CD14-positive monocyte (primary cell): Measurements from ENCODE around the gene RTCB. TPM values are rescaled to one million over a fixed set of nuclear protein-coding genes. Genes with fewer than 3 reads are reported as not detected.

Experiments
- DNase-seq, 3 donors: peaks; one replicate each; pipeline ENCODE4 v3.0.0-alpha.2; 2011 to 2022
- H2AFZ ChIP-seq: 2 replicates; pipeline ENCODE4 v1.6.0; 2012; ENCODE audit warnings: mild to moderate bottlenecking, low read depth, low read length, inconsistent platforms; ENCODE audit not compliant: insufficient read depth, poor library complexity, severe bottlenecking
- H3K27ac ChIP-seq, 2 donors: 1 replicate in 1 of 2; 2 replicates in 1 of 2; pipeline ENCODE4 v1.5.1; 2012 to 2013; ENCODE audit warnings: low read length in 2 of 2, control low read depth in 1 of 2, inconsistent platforms in 1 of 2, low read depth in 1 of 2, mild to moderate bottlenecking in 1 of 2
- H3K27me3 ChIP-seq, 2 donors: one replicate each; pipeline versions ENCODE4 v1.6.0 to v1.6.1; 2011 to 2013; ENCODE audit warnings: low read length in 2 of 2; ENCODE audit not compliant: control insufficient read depth in 2 of 2, insufficient read depth in 2 of 2
- H3K36me3 ChIP-seq, 2 donors: replicated peaks in 1 of 2; 1 replicate in 1 of 2; 2 replicates in 1 of 2; pipeline versions ENCODE4 v1.5.1 to v1.6.1; 2012 to 2013; ENCODE audit warnings: low read length in 2 of 2, control low read depth in 1 of 2, inconsistent platforms in 1 of 2, mild to moderate bottlenecking in 1 of 2; ENCODE audit not compliant: insufficient read depth in 2 of 2, control insufficient read depth in 1 of 2
- H3K4me1 ChIP-seq, 2 donors: 1 replicate in 1 of 2; 2 replicates in 1 of 2; pipeline versions ENCODE4 v1.5.1 to v1.6.1; 2012 to 2013; ENCODE audit warnings: low read length in 2 of 2, control low read depth in 1 of 2, inconsistent platforms in 1 of 2, mild to moderate bottlenecking in 1 of 2, moderate library complexity in 1 of 2; ENCODE audit not compliant: insufficient read depth in 2 of 2, control insufficient read depth in 1 of 2
- H3K4me2 ChIP-seq: replicated peaks from 2 replicates; pipeline ENCODE3; 2012; ENCODE audit warnings: low read length, moderate library complexity, mild to moderate bottlenecking; ENCODE audit not compliant: poor library complexity, severe bottlenecking; ENCODE audit errors: extremely low read depth
- H3K4me3 ChIP-seq, 3 experiments: fragments of 200-600 bp in 1 of 3; sonication (generic) in 1 of 3; replicated peaks in 1 of 3; 1 replicate in 2 of 3; 2 replicates in 1 of 3; pipeline ENCODE4 v1.5.1; 2011 to 2013; ENCODE audit warnings: low read length in 3 of 3, mild to moderate bottlenecking in 3 of 3, control low read depth in 2 of 3, low read depth in 2 of 3, inconsistent platforms in 1 of 3, moderate library complexity in 1 of 3
- H3K79me2 ChIP-seq: 2 replicates; pipeline ENCODE4 v1.6.0; 2012; ENCODE audit warnings: mild to moderate bottlenecking, control low read depth, inconsistent platforms, low read length, moderate library complexity; ENCODE audit not compliant: insufficient read depth
- H3K9ac ChIP-seq: 2 replicates; pipeline ENCODE4 v1.6.0; 2017; ENCODE audit warnings: low read length, mild to moderate bottlenecking; ENCODE audit not compliant: insufficient read depth, poor library complexity, severe bottlenecking
- H3K9me3 ChIP-seq, 2 donors: replicated peaks in 1 of 2; 1 replicate in 1 of 2; 2 replicates in 1 of 2; pipeline versions ENCODE4 v1.5.1 to v1.6.1; 2012 to 2013; ENCODE audit warnings: low read length in 2 of 2, control low read depth in 1 of 2; ENCODE audit not compliant: control insufficient read depth in 1 of 2, insufficient read depth in 1 of 2
- H4K20me1 ChIP-seq: 2 replicates; pipeline ENCODE4 v1.6.0; 2012; ENCODE audit warnings: mild to moderate bottlenecking, low read length, control low read depth, moderate library complexity; ENCODE audit not compliant: insufficient read depth
- H3K27ac Mint-ChIP-seq, 7 donors: one replicate each; pipeline ENCODE4 v1.8.0; 2020; ENCODE audit warnings: mild to moderate bottlenecking in 7 of 7, mixed read lengths in 7 of 7, moderate library complexity in 6 of 7, inconsistent platforms in 2 of 7
- H3K27me3 Mint-ChIP-seq, 3 donors: one replicate each; pipeline ENCODE4 v1.8.0; 2021 to 2022; ENCODE audit warnings: low read depth in 3 of 3, mild to moderate bottlenecking in 3 of 3, mixed read lengths in 3 of 3, moderate library complexity in 3 of 3, inconsistent platforms in 1 of 3
- H3K36me3 Mint-ChIP-seq, 2 donors: one replicate each; pipeline ENCODE4 v1.8.0; 2020; ENCODE audit warnings: mixed read lengths in 2 of 2, inconsistent platforms in 1 of 2, mild to moderate bottlenecking in 1 of 2
- H3K4me1 Mint-ChIP-seq: one replicate; pipeline ENCODE4 v1.8.0; 2020; ENCODE audit warnings: mild to moderate bottlenecking, mixed read lengths
- H3K4me3 Mint-ChIP-seq, 2 donors: one replicate each; pipeline ENCODE4 v1.8.0; 2020; ENCODE audit warnings: mild to moderate bottlenecking in 2 of 2, mixed read lengths in 2 of 2, moderate library complexity in 1 of 2
- H3K9me3 Mint-ChIP-seq, 7 donors: one replicate each; pipeline ENCODE4 v1.8.0; 2020 to 2022; ENCODE audit warnings: mixed read lengths in 7 of 7, mild to moderate bottlenecking in 6 of 7, moderate library complexity in 6 of 7, inconsistent platforms in 2 of 7
- WGBS: methylation state at CpG from one replicate; pipeline ENCODE4 v1.1.5; 2013; ENCODE audit warnings: missing lambda C conversion rate; ENCODE audit not compliant: insufficient coverage; 5-methylcytosine and 5-hydroxymethylcytosine counted together
- intact Hi-C, 2 donors: fragments of 100-400 bp; cut with micrococcal nuclease; formaldehyde crosslinking; loops; one replicate each; pipeline versions ENCODE4 v1.15.0 to v1.15.1; 2023
- polyA minus RNA-seq: library from RNA; depleted of rRNA, polyadenylated mRNA; stranded (reverse); fragments of >200 nt; gene quantifications from 2 replicates; pipeline ENCODE4 v1.2.3, GENCODE V29; 2012
- polyA plus RNA-seq, 3 donors: library from polyadenylated mRNA; depleted of rRNA in 1 of 3; unstranded in 2 of 3; stranded (reverse) in 1 of 3; fragments of 300-500 nt in 2 of 3; fragments of >200 nt in 1 of 3; fragmentation: Illumina TruSeq in 2 of 3; gene quantifications; 1 replicate in 2 of 3; 2 replicates in 1 of 3; pipeline ENCODE4 v1.2.3, GENCODE V29; 2012 to 2021
- total RNA-seq, 12 experiments: library from RNA in 1 of 12; stranded (reverse) in 1 of 12; fragments of 120-200 nt in 1 of 12; gene quantifications; one replicate each; pipeline ENCODE4 v1.2.4 and lab custom pipeline; 2013 to 2026; ENCODE audit warnings: mixed read lengths in 6 of 12, inconsistent platforms in 1 of 12
- TF ChIP-seq, protein P1 (sequence below): fragments of 200-600 bp; IDR thresholded peaks from one replicate; pipeline ENCODE4 v1.8.0; 2022; ENCODE audit warnings: antibody characterized with exemption, mild to moderate bottlenecking

Gene RTCB
- total RNA-seq (2013): 85.0 TPM
- polyA plus RNA-seq: 100 to 1,000 TPM in 2 of 3 donors, 10 to 100 TPM in 1; 41.5 to 106 (median 104) TPM
- polyA minus RNA-seq: 33.0 and 49.0 TPM in 2 replicates
- 27.9 to 46.6 (median 35.9) reads per million in 11 experiments for total RNA-seq (lab: John Stamatoyannopoulos, UW)

- H3K4me3 Mint-ChIP-seq: peak within 1 kb of the TSS; percentile 96 to 97
- peaks cover 0 to 6% (median 0%) of the 10 kb centered on the region in 3 donors for H3K27me3 Mint-ChIP-seq
- no peaks in the 10 kb centered on the region for H3K27me3 ChIP-seq
- H4K20me1 ChIP-seq: peaks cover 12% of the 10 kb centered on the region
- peak within 1 kb of the TSS; percentile 97 for H3K4me2 ChIP-seq
- H2AFZ ChIP-seq: peak within 1 kb of the TSS; percentile 94
- no peaks in the 10 kb centered on the region for H3K9me3 Mint-ChIP-seq
- intact Hi-C loops: loop anchor here (2.0 to 10.0 kb wide), 2 partner anchors 63 kb away; partner anchors contain the start of gene FBXO7 (in 2 of the 2)
- WGBS: 4% methylated on average over 27 of the region's 40 CpGs
- peak within 1 kb of the TSS; percentile 93 for H3K9ac ChIP-seq
- peak within 1 kb of the TSS; percentile 86 to 93 (median 89) for H3K27ac Mint-ChIP-seq
- H3K4me1 ChIP-seq: peaks cover 30 to 42% of the 10 kb centered on the region in 2 donors
- peaks cover 0 to 18% of the 10 kb centered on the region in 2 donors for H3K36me3 ChIP-seq
- H3K9me3 ChIP-seq: no peaks in the 10 kb centered on the region
- peak within 1 kb of the TSS; percentile 82 to 98 (median 93) for H3K4me3 ChIP-seq
- peak; percentile 86 to 90 (median 87) for DNase-seq
- TF ChIP-seq, protein P1, sequence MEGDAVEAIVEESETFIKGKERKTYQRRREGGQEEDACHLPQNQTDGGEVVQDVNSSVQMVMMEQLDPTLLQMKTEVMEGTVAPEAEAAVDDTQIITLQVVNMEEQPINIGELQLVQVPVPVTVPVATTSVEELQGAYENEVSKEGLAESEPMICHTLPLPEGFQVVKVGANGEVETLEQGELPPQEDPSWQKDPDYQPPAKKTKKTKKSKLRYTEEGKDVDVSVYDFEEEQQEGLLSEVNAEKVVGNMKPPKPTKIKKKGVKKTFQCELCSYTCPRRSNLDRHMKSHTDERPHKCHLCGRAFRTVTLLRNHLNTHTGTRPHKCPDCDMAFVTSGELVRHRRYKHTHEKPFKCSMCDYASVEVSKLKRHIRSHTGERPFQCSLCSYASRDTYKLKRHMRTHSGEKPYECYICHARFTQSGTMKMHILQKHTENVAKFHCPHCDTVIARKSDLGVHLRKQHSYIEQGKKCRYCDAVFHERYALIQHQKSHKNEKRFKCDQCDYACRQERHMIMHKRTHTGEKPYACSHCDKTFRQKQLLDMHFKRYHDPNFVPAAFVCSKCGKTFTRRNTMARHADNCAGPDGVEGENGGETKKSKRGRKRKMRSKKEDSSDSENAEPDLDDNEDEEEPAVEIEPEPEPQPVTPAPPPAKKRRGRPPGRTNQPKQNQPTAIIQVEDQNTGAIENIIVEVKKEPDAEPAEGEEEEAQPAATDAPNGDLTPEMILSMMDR: no peak
- H3K4me1 Mint-ChIP-seq: peaks cover 37% of the 10 kb centered on the region
- H3K27ac ChIP-seq: peak within 1 kb of the TSS; percentile 63 to 93
- peaks cover 13 to 14% of the 10 kb centered on the region in 2 donors for H3K36me3 Mint-ChIP-seq
- H3K79me2 ChIP-seq: peaks cover 43% of the 10 kb centered on the region
Measured at GRCh38 chr22:32411829-32412592, at the start of gene RTCB. Gene RTCB, minus strand, starts transcription at chr22:32412247. Its CDS starts 91 bp downstream, at chr22:32412156.

DNA sequence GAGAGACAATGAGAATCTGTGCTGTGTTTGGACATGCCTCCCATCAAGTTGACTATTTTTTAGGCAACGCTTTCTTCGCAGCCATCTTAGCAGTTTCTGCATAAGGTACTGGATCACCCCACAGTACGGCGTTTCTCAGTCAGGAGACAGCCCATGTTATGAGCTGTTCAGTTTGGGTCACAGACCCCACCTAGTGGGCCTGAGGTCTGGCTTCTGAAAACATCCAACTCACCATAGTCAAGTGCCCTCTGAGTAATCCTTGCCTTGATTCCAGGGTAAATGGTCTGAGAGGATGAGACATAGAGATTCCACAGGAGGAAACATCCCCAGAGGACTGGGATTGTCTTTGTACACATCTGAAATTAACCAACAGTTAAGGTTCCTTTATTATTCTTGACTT lies 45.0 kb upstream of the RTCB start:
- WGBS: 100% methylated on average over 2 of the region's 4 CpGs
- no peak for DNase-seq
- intact Hi-C loops: no loop called here
- Mint-ChIP-seq H3K9me3 (no peaks in the 10 kb centered on the region), H3K4me3 (no peak overlapping the region), H3K4me1 (no peaks in the 10 kb centered on the region), H3K36me3 (no peaks in the 10 kb centered on the region), H3K27ac (no peak overlapping the region), H3K27me3 (peaks cover 15 to 36% (median 19%) of the 10 kb centered on the region in 3 donors)
- Histone ChIP-seq H3K9ac (no peak overlapping the region), H3K9me3 (no peaks in the 10 kb centered on the region), H3K27ac (no peak overlapping the region), H3K4me3 (no peak overlapping the region), H3K4me1 (no peaks in the 10 kb centered on the region), H3K79me2 (no peaks in the 10 kb centered on the region), H2AFZ (no peak overlapping the region), H3K36me3 (no peaks in the 10 kb centered on the region), H3K4me2 (no peak overlapping the region), H3K27me3 (peaks cover 14 to 17% of the 10 kb centered on the region in 2 donors), H4K20me1 (no peaks in the 10 kb centered on the region)
- TF ChIP-seq, protein P1: no peak
